CD4-positive, CD25-positive, alpha-beta regulatory T cell (primary cell): ENCODE measurements around the gene SLC4A1AP. TPM values are rescaled to one million over a fixed set of nuclear protein-coding genes. Genes with fewer than 3 reads are reported as not detected.

Experiments
- ATAC-seq, 2 donors: fragments of 150-1000 bp; cut with Tn5 transposase; one replicate each; pipeline ENCODE4 v1.10.0; 2021; ENCODE audit warnings: low read depth in 2 of 2, moderate number of reproducible peaks in 2 of 2, moderate library complexity in 1 of 2
- DNase-seq, 3 donors: peaks; one replicate each; pipeline versions ENCODE4 v3.0.0 to v3.0.0-alpha.2; 2012 to 2022; ENCODE audit warnings: mixed read lengths in 1 of 3
- H3K27ac ChIP-seq: one replicate; pipeline ENCODE4 v1.7.0; 2013; ENCODE audit warnings: mild to moderate bottlenecking, low read length; ENCODE audit not compliant: insufficient read depth, poor library complexity, severe bottlenecking
- H3K27me3 ChIP-seq: one replicate; pipeline ENCODE4 v1.7.0; 2013; ENCODE audit warnings: low read length; ENCODE audit not compliant: control insufficient read depth, insufficient read depth
- H3K36me3 ChIP-seq: one replicate; pipeline ENCODE4 v1.7.0; 2013; ENCODE audit warnings: mild to moderate bottlenecking, low read length, moderate library complexity; ENCODE audit not compliant: control insufficient read depth, insufficient read depth
- H3K4me1 ChIP-seq: 2 replicates; pipeline ENCODE4 v1.7.0; 2013; ENCODE audit warnings: mild to moderate bottlenecking, low read length; ENCODE audit not compliant: insufficient read depth, control insufficient read depth, poor library complexity, severe bottlenecking
- H3K4me3 ChIP-seq: one replicate; pipeline ENCODE4 v1.7.0; 2013; ENCODE audit warnings: low read depth, mild to moderate bottlenecking, low read length, moderate library complexity
- H3K9me3 ChIP-seq, 2 experiments: 1 replicate in 1 of 2; 2 replicates in 1 of 2; pipeline ENCODE4 v1.7.0; 2013; ENCODE audit warnings: low read length in 2 of 2, mild to moderate bottlenecking in 1 of 2, moderate library complexity in 1 of 2; ENCODE audit not compliant: control insufficient read depth in 2 of 2
- H3K27ac Mint-ChIP-seq, 3 donors: one replicate each; pipeline ENCODE4 v1.8.0; 2020 to 2022; ENCODE audit warnings: mild to moderate bottlenecking in 3 of 3, mixed read lengths in 3 of 3, moderate library complexity in 2 of 3
- H3K27me3 Mint-ChIP-seq: one replicate; pipeline ENCODE4 v1.8.0; 2022; ENCODE audit warnings: mild to moderate bottlenecking, mixed read lengths
- H3K36me3 Mint-ChIP-seq: one replicate; pipeline ENCODE4 v1.8.0; 2020; ENCODE audit warnings: mixed read lengths
- H3K4me1 Mint-ChIP-seq, 4 donors: one replicate each; pipeline ENCODE4 v1.8.0; 2020 to 2022; ENCODE audit warnings: mixed read lengths in 4 of 4, mild to moderate bottlenecking in 1 of 4
- H3K4me3 Mint-ChIP-seq, 4 donors: one replicate each; pipeline ENCODE4 v1.8.0; 2020 to 2022; ENCODE audit warnings: mild to moderate bottlenecking in 4 of 4, mixed read lengths in 4 of 4, moderate library complexity in 3 of 4
- H3K9me3 Mint-ChIP-seq, 7 donors: one replicate each; pipeline ENCODE4 v1.8.0; 2020 to 2022; ENCODE audit warnings: mixed read lengths in 7 of 7, mild to moderate bottlenecking in 3 of 7, moderate library complexity in 2 of 7
- polyA plus RNA-seq, 4 donors: library from polyadenylated mRNA; unstranded; fragments of 300-500 nt; fragmentation: Illumina TruSeq; gene quantifications; one replicate each; pipeline ENCODE4 v1.2.3, GENCODE V29; 2021
- total RNA-seq: library from RNA; stranded (reverse); gene quantifications from one replicate; pipeline ENCODE4 v1.2.3, GENCODE V29; 2022

Gene SLC4A1AP
- total and polyA plus RNA-seq, 5 donors from 2014 or later, result 20.8 to 28.3 (median 25.3) TPM

- H3K27me3 ChIP-seq, result no peaks in the 10 kb centered on the region
- Mint-ChIP-seq H3K27me3 (no peaks in the 10 kb centered on the region), H3K27ac (peak overlapping the region in 2 of 3 donors; percentile 31 to 86), H3K36me3 (no peaks in the 10 kb centered on the region), H3K4me1 (peaks cover 0 to 14% (median 7%) of the 10 kb centered on the region in 4 donors), H3K9me3 (peaks cover 0 to 1% (median 0%) of the 10 kb centered on the region in 7 donors), H3K4me3 (peak overlapping the region; percentile 55 to 86 (median 69))
- H3K9me3 ChIP-seq, result no peaks in the 10 kb centered on the region
- H3K36me3 ChIP-seq, result no peaks in the 10 kb centered on the region
- peak overlapping the region; percentile 41 for H3K4me3 ChIP-seq
- peak; percentile 74 to 79 for ATAC-seq
- DNase-seq, result peak; percentile 10 to 56 (median 27)
- peaks cover 11% of the 10 kb centered on the region for H3K4me1 ChIP-seq
- no peak overlapping the region for H3K27ac ChIP-seq
Observed at GRCh38 chr2:27735263-27735904, 71.7 kb downstream of the SLC4A1AP start.

- H3K9me3 ChIP-seq, result no peaks in the 10 kb centered on the region
- H3K27ac ChIP-seq, result no peak overlapping the region
- peaks cover 11% of the 10 kb centered on the region for H3K4me1 ChIP-seq
- Mint-ChIP-seq H3K4me1 (peaks cover 0 to 14% (median 7%) of the 10 kb centered on the region in 4 donors), H3K36me3 (no peaks in the 10 kb centered on the region), H3K27ac (peak overlapping the region in 2 of 3 donors; percentile 18 to 70), H3K4me3 (peak overlapping the region; percentile 22 to 72 (median 58)), H3K9me3 (peaks cover 0 to 1% (median 0%) of the 10 kb centered on the region in 7 donors), H3K27me3 (peaks cover 5% of the 10 kb centered on the region)
- no peak for DNase-seq
- no peaks in the 10 kb centered on the region for H3K36me3 ChIP-seq
- no peaks in the 10 kb centered on the region for H3K27me3 ChIP-seq
- H3K4me3 ChIP-seq, result peak overlapping the region; percentile 41
- no peak for ATAC-seq
Observed at GRCh38 chr2:27736031-27736889, 72.6 kb downstream of the SLC4A1AP start.

GRCh38 chr2:27736890-27737204 lies 73.2 kb downstream of the SLC4A1AP start:
- Histone ChIP-seq H3K4me1 (peaks cover 11% of the 10 kb centered on the region), H3K4me3 (no peak overlapping the region), H3K36me3 (no peaks in the 10 kb centered on the region), H3K9me3 (no peaks in the 10 kb centered on the region), H3K27ac (no peak overlapping the region), H3K27me3 (no peaks in the 10 kb centered on the region)
- ATAC-seq, result no peak
- Mint-ChIP-seq H3K9me3 (peaks cover 0 to 1% (median 0%) of the 10 kb centered on the region in 7 donors), H3K36me3 (no peaks in the 10 kb centered on the region), H3K27me3 (peaks cover 11% of the 10 kb centered on the region), H3K4me3 (peak overlapping the region in 3 of 4 donors; percentile 31 to 57 (median 50)), H3K27ac (no peak overlapping the region), H3K4me1 (peaks cover 0 to 14% (median 7%) of the 10 kb centered on the region in 4 donors)
- no peak for DNase-seq

GRCh38 chr2:27737676-27738348 lies 74.1 kb downstream of the SLC4A1AP start:
- Histone ChIP-seq H3K36me3 (no peaks in the 10 kb centered on the region), H3K27ac (no peak overlapping the region), H3K4me3 (no peak overlapping the region), H3K4me1 (peaks cover 11% of the 10 kb centered on the region), H3K9me3 (no peaks in the 10 kb centered on the region), H3K27me3 (no peaks in the 10 kb centered on the region)
- Mint-ChIP-seq H3K4me1 (peaks cover 0 to 14% (median 7%) of the 10 kb centered on the region in 4 donors), H3K9me3 (peaks cover 0 to 1% (median 0%) of the 10 kb centered on the region in 7 donors), H3K27me3 (peaks cover 11% of the 10 kb centered on the region), H3K4me3 (no peak overlapping the region), H3K36me3 (no peaks in the 10 kb centered on the region), H3K27ac (no peak overlapping the region)
- no peak for ATAC-seq
- DNase-seq, result no peak

GRCh38 chr2:27738349-27739057 lies 74.8 kb downstream of the SLC4A1AP start:
- no peaks in the 10 kb centered on the region for H3K36me3 Mint-ChIP-seq
- H3K9me3 Mint-ChIP-seq, result peaks cover 0 to 1% (median 0%) of the 10 kb centered on the region in 7 donors
- H3K27ac Mint-ChIP-seq, result no peak overlapping the region
- Histone ChIP-seq H3K36me3 (no peaks in the 10 kb centered on the region), H3K9me3 (no peaks in the 10 kb centered on the region), H3K4me1 (peaks cover 11% of the 10 kb centered on the region), H3K27ac (no peak overlapping the region), H3K4me3 (no peak overlapping the region), H3K27me3 (no peaks in the 10 kb centered on the region)
- no peak overlapping the region for H3K4me3 Mint-ChIP-seq
- peaks cover 0 to 14% (median 7%) of the 10 kb centered on the region in 4 donors for H3K4me1 Mint-ChIP-seq
- DNase-seq, result no peak
- peaks cover 11% of the 10 kb centered on the region for H3K27me3 Mint-ChIP-seq
- ATAC-seq, result no peak

- no peaks in the 10 kb centered on the region for H3K36me3 ChIP-seq
- no peaks in the 10 kb centered on the region for H3K9me3 ChIP-seq
- Mint-ChIP-seq H3K9me3 (peaks cover 0 to 1% (median 0%) of the 10 kb centered on the region in 7 donors), H3K27ac (no peak overlapping the region), H3K4me3 (no peak overlapping the region), H3K4me1 (peaks cover 0 to 14% (median 7%) of the 10 kb centered on the region in 4 donors), H3K27me3 (peaks cover 12% of the 10 kb centered on the region), H3K36me3 (no peaks in the 10 kb centered on the region)
- ATAC-seq (no peak), DNase-seq (no peak)
- no peak overlapping the region for H3K27ac ChIP-seq
- H3K27me3 ChIP-seq, result no peaks in the 10 kb centered on the region
- H3K4me1 ChIP-seq, result peaks cover 11% of the 10 kb centered on the region
- no peak overlapping the region for H3K4me3 ChIP-seq
Observed at GRCh38 chr2:27739058-27739373, 75.3 kb downstream of the SLC4A1AP start.

GRCh38 chr2:27741673-27742072 lies 78.0 kb downstream of the SLC4A1AP start:
- Histone ChIP-seq H3K27ac (no peak overlapping the region), H3K36me3 (no peaks in the 10 kb centered on the region), H3K27me3 (no peaks in the 10 kb centered on the region), H3K4me1 (no peaks in the 10 kb centered on the region), H3K9me3 (no peaks in the 10 kb centered on the region), H3K4me3 (no peak overlapping the region)
- no peaks in the 10 kb centered on the region for H3K36me3 Mint-ChIP-seq
- peaks cover 0 to 6% (median 0%) of the 10 kb centered on the region in 4 donors for H3K4me1 Mint-ChIP-seq
- DNase-seq (no peak), ATAC-seq (no peak)
- H3K27ac Mint-ChIP-seq, result no peak overlapping the region
- H3K4me3 Mint-ChIP-seq, result peak overlapping the region in 1 of 4 donors; percentile 74
- H3K9me3 Mint-ChIP-seq, result peaks cover 0 to 1% (median 0%) of the 10 kb centered on the region in 7 donors
- peaks cover 28% of the 10 kb centered on the region for H3K27me3 Mint-ChIP-seq
